Measurements from ENCODE around the gene KRTAP10-2.

The KRTAP10-2 gene

GRCh38 chr21:44531606-44532564 lies 19.4 kb downstream of the KRTAP10-2 start:
- no peak for TF ChIP-seq POLR2AphosphoS5 (IDR thresholded peaks at IDR 0.05; ENCODE audit: low read depth, low read length)
- TF ChIP-seq POLR2A (IDR thresholded peaks at IDR 0.05; ENCODE audit: low read depth, low read length) = no peak
- no peak for TF ChIP-seq TAF1 (IDR thresholded peaks at IDR 0.05; ENCODE audit: borderline replicate concordance, low read depth, low read length)
- DNase-seq (ENCODE audit: insufficient read length) (no peak), FAIRE-seq (no peak)

- TF ChIP-seq POLR2AphosphoS5 (IDR thresholded peaks at IDR 0.05; ENCODE audit: low read depth, low read length) = no peak
- TF ChIP-seq POLR2A (IDR thresholded peaks at IDR 0.05; ENCODE audit: low read depth, low read length) = no peak
- TF ChIP-seq TAF1 (IDR thresholded peaks at IDR 0.05; ENCODE audit: borderline replicate concordance, low read depth, low read length) = no peak
Measured at GRCh38 chr21:44530903-44531605, 20.3 kb downstream of the KRTAP10-2 start.

GRCh38 chr21:44530221-44530902 lies 20.9 kb downstream of the KRTAP10-2 start:
- TF ChIP-seq POLR2AphosphoS5 (IDR thresholded peaks at IDR 0.05; ENCODE audit: low read depth, low read length) = no peak
- TF ChIP-seq POLR2A (IDR thresholded peaks at IDR 0.05; ENCODE audit: low read depth, low read length) = no peak
- TF ChIP-seq TAF1 (IDR thresholded peaks at IDR 0.05; ENCODE audit: borderline replicate concordance, low read depth, low read length) = no peak
- FAIRE-seq = no peak
- no peak for DNase-seq (ENCODE audit: insufficient read length)

More at GRCh38 chr21:44530903-44531605, 20.3 kb downstream of the KRTAP10-2 start:
- DNase-seq (ENCODE audit: insufficient read length) (no peak), FAIRE-seq (no peak)

- no peak for TF ChIP-seq TAF1 (IDR thresholded peaks at IDR 0.05; ENCODE audit: borderline replicate concordance, low read depth, low read length)
- no peak for TF ChIP-seq POLR2AphosphoS5 (IDR thresholded peaks at IDR 0.05; ENCODE audit: low read depth, low read length)
- no peak for TF ChIP-seq POLR2A (IDR thresholded peaks at IDR 0.05; ENCODE audit: low read depth, low read length)
- FAIRE-seq (no peak), DNase-seq (ENCODE audit: insufficient read length) (no peak)
Measured at GRCh38 chr21:44529503-44530125, 21.7 kb downstream of the KRTAP10-2 start.

- DNase-seq (ENCODE audit: insufficient read length) (no peak), FAIRE-seq (no peak)
- no peak for TF ChIP-seq TAF1 (IDR thresholded peaks at IDR 0.05; ENCODE audit: borderline replicate concordance, low read depth, low read length)
- TF ChIP-seq POLR2A (IDR thresholded peaks at IDR 0.05; ENCODE audit: low read depth, low read length) = no peak
- no peak for TF ChIP-seq POLR2AphosphoS5 (IDR thresholded peaks at IDR 0.05; ENCODE audit: low read depth, low read length)
Measured at GRCh38 chr21:44529011-44529421, 22.3 kb downstream of the KRTAP10-2 start.

- no peak for TF ChIP-seq POLR2A (IDR thresholded peaks at IDR 0.05; ENCODE audit: low read depth, low read length)
- no peak for TF ChIP-seq POLR2AphosphoS5 (IDR thresholded peaks at IDR 0.05; ENCODE audit: low read depth, low read length)
- no peak for TF ChIP-seq TAF1 (IDR thresholded peaks at IDR 0.05; ENCODE audit: borderline replicate concordance, low read depth, low read length)
- FAIRE-seq (no peak), DNase-seq (ENCODE audit: insufficient read length) (no peak)
Measured at GRCh38 chr21:44528634-44528995, 22.7 kb downstream of the KRTAP10-2 start.

GRCh38 chr21:44527983-44528633 lies 23.2 kb downstream of the KRTAP10-2 start:
- FAIRE-seq (no peak), DNase-seq (ENCODE audit: insufficient read length) (no peak)
- no peak for TF ChIP-seq POLR2AphosphoS5 (IDR thresholded peaks at IDR 0.05; ENCODE audit: low read depth, low read length)
- TF ChIP-seq POLR2A (IDR thresholded peaks at IDR 0.05; ENCODE audit: low read depth, low read length) = no peak
- TF ChIP-seq TAF1 (IDR thresholded peaks at IDR 0.05; ENCODE audit: borderline replicate concordance, low read depth, low read length) = no peak

GRCh38 chr21:44527156-44527982 lies 23.9 kb downstream of the KRTAP10-2 start:
- no peak for DNase-seq (ENCODE audit: insufficient read length)

GRCh38 chr21:44526096-44526997 lies 25.0 kb downstream of the KRTAP10-2 start:
- TF ChIP-seq POLR2A (IDR thresholded peaks at IDR 0.05; ENCODE audit: low read depth, low read length) (no peak), TAF1 (IDR thresholded peaks at IDR 0.05; ENCODE audit: borderline replicate concordance, low read depth, low read length) (no peak), POLR2AphosphoS5 (IDR thresholded peaks at IDR 0.05; ENCODE audit: low read depth, low read length) (no peak)
- no peak for DNase-seq (ENCODE audit: insufficient read length)
- FAIRE-seq = no peak

More at GRCh38 chr21:44527156-44527982, 23.9 kb downstream of the KRTAP10-2 start:
- no peak for TF ChIP-seq POLR2AphosphoS5 (IDR thresholded peaks at IDR 0.05; ENCODE audit: low read depth, low read length)
- TF ChIP-seq POLR2A (IDR thresholded peaks at IDR 0.05; ENCODE audit: low read depth, low read length) = no peak
- no peak for TF ChIP-seq TAF1 (IDR thresholded peaks at IDR 0.05; ENCODE audit: borderline replicate concordance, low read depth, low read length)
- no peak for FAIRE-seq
